Measurements from ENCODE around the gene AMBRA1.

Gene AMBRA1

DNA sequence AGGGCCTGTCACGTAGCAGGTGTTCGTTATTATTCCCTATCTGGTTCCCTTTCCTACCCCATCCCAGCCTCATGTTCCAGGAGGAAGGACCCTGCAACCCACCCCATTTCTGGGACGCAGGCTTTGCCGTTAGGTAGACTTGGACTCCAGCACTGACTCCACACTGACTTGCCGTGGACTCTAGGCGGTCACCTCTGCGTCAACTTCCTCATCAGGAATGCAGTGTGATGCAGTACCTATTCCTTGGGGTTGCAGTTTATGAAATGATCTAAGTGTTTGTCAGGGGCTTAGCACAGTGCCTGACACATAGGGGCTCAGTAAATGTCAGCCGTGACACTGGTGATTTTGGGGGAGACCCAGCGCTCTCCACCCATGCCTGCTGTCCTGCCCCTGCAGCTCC is 229.8 kb downstream of the AMBRA1 start:
- no peak for DNase-seq

DNA sequence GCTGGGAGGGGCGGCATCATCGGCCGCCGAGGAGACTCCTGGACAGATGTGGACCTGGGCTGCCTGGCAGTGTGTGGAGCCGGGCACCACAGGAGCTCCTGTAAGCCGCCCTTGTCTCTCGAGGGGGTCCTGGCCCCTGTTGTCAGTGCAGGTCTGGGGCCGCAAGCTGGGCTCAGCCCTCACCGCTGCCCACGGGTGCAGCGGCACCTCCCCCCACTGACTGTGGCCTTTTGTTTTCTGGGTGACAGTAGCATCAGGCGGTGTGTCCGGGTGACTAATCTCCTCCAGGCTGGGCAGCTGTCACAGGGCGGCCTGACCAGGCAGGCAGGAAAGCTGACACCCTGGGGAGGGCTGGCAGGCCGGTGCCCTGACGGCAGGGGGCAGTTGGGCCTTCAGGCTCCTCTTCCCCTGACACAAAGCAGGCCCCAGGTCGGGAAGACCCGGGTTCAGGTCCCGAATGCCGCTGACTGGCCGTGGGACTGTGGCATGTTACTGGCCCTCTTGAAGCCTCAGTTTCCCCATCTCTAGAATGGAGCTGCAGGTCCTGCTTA is 230.3 kb downstream of the AMBRA1 start:
- DNase-seq = no peak

DNA sequence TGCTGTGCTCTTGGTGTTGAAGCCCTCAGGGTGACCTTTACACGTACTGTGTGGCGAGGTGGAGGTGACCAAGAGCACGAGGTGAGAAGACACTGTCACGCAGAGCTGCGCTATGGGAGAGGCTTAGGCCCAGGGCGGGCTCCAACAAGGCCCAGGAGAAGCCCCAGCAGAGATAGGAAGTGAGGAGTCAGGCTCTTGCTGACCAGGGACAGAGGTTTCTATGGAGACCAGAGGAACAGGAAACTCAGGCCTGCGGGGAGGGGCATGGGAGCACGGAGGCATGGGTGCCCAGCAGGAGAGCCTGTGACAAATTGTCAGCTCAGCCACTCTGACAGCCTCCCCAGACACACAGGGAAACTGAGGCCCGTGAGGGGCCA is 230.8 kb downstream of the AMBRA1 start:
- DNase-seq = no peak

DNA sequence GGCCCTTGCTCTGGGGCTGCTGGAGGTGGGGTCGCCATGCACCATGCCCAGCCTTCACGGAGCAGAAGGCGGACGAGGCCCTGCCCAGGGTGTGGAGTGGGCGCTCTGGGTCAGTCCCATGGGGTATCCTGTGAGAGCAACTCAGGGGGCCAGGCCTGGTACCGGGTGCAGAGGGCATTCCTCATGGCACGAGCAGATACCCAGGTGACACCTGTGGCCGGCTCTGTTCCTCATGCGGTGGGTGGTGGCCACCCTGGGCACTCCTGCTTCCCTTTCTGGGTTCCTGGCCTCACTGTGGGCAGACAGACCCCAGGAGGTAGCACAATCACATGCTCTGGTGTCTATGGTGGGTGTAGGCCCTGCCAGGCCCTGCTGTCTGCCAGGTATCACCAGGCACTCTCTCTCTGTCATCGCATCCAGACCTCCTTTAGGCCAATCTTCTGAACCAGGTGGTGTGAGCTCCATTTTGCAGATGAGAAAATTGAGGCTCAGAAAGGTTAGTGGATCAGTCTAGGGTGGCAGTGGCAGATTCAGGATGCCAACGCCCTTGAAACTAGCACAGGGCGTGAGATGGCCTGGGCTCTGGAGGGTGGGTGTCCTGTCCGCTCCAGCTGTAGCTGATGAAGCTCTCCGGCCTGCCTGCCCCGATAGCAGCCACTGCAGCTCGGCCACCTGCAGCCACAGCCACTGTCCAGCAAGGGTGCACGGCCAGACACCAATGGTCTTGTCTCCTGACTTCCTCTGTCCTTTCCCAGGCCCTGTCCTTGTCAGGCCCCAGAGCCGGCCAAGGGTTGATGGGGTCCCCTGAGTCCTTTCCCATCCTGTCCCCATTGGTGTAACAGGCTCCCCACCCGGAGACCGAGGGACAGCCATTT is 231.4 kb downstream of the AMBRA1 start:
- DNase-seq = no peak

DNA sequence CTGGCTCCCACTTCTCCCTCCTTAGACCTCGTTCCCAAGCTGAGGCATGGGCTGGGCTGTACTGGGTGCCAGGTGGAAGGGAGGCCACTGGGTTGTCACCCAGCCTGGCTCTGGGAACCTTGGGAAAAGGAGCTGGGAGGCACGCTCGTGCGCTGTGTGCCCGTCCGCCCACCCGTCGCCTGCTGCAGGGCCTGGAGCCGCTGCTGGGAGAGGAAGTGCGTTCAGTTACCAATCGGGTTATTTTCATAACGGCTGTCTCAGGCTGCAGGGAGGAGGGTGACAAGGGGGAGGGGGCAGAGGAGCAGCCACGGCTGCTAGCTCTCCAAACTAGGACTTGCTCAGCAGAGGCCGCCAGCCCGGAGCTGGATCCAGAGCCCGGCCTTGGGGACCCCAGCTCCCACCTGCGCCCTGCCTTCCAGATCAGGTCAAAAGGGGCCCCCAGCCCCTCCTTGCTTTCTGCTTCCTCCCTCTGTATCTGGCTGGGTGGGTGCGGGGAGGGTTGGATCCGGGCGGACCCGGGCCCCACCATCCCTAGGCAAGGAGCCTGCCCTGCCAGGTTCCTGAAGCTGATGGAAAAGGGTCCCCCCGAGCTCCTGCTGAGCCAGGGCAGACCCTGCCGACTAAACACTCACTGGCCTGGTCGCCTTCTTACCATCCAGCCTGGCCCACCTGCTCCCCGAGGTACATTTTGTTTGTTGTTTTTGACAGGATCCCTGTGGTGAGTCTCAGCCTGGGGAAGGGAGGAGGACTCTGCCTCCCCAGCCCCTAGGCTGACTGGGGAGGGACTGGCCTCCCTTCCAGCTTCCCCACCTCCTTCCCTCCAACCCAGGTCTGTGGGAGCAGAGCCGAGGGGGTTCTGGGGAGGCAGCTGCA is 232.3 kb downstream of the AMBRA1 start:
- peak in 4 of 5 experiments; percentile 44 to 89 (median 47) for DNase-seq

DNA sequence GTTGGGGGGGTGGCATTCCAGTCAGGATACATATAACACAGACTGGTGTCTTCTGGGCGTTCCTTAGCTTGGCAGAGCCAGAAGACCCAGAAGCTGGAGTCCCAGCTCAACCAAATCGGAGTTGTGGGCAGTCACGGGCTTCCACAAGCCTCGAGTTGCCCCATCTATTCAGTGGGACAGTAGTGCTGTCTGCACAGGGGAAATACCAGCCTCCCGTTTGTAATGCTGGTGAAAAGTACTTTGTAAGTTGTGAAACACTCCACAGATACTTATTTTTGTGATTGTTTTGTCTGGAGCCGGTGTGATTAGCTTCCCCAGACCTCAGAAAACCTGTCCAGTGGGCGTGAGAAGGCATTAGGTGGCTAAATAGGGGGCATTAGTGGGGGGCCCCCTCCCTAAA is 232.9 kb downstream of the AMBRA1 start:
- no peak for DNase-seq

DNA sequence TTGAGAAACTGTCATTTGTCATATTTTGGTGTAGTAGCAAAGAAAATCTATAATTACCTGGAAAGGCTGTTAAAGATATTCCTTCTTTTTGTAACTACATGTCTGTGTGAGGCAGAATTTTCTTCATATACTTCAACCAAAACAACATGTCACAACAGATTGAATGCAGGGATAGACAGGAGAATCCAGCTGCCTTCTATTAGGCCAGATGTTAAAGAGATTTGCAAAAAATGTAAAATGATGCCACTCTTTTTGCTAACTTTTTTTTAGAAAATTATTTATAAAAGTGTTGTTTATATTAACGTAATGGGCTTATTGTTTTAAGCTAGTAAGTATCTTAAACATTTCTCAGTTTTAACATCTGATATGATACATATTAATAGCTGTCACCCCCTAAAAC is 233.9 kb downstream of the AMBRA1 start:
- DNase-seq = no peak

DNA sequence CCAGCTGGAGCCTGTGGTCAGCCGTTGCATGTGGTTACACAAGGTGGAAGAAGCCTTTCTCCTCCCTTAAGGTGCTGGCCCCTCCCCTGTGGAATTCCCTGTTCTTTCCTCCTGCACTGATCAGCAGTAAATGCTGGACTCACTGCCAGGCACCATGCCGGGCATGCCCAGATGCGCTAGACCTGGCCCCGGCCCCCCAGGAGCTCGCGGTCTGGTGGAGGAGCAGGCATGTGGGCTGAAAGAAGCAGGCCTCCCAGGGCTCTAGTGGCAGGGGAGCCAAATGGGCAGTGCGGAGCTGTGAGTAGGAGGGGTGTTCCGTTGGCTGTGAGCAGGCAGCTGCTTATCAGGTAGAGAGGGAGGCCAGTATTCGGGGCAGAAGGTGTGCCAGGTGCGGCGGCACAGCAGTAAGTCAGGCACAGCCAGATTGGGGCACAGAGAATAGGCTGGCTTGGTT is 236.3 kb downstream of the AMBRA1 start:
- DNase-seq = no peak

DNA sequence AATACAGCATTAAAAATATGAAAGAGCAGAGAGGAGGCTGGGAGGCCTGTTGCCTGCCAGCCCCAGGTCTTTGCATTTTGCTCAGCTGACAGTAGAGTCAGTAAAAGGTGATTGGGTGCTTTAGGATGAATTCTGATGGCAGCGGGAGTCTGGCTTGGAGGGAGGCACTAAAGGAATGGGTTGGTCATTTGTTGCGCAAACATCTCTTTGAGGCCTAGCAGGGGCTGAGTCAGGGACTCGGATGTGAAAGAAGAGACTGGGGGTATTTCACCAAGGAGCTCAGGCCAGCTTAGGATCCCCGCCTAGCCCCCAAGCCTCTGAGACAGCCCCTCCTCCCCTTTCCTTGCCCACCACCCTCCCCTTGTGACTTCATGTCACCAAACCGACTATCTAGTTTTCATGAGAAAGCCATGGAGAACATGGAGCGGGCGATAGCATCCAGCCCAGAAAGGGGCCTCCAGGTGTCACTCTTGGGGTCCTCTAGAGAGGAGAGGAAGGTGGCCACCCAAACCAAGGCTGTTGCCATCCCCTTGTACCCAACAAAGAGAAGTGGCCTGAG is 236.8 kb downstream of the AMBRA1 start:
- no peak for DNase-seq

DNA sequence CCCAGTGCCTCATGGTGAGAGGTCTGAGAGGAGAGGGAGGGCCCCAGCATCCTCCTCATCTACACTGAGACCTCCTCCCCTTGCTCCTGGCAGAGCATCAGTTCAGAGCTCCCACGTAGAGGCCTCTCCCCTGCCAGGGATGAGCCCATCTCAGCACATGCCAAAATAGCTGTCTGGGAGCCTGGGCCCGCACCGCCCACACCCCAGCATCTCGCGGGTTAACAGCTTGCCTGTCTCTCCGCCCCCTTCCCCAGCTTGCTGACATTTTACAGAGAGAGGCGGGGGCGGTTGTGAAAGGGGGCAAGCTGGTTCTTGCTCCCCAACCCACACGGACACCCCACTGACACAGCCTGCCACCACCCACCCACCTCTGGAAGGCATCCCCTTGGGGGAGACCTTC is 240.1 kb downstream of the AMBRA1 start:
- DNase-seq = no peak

DNA sequence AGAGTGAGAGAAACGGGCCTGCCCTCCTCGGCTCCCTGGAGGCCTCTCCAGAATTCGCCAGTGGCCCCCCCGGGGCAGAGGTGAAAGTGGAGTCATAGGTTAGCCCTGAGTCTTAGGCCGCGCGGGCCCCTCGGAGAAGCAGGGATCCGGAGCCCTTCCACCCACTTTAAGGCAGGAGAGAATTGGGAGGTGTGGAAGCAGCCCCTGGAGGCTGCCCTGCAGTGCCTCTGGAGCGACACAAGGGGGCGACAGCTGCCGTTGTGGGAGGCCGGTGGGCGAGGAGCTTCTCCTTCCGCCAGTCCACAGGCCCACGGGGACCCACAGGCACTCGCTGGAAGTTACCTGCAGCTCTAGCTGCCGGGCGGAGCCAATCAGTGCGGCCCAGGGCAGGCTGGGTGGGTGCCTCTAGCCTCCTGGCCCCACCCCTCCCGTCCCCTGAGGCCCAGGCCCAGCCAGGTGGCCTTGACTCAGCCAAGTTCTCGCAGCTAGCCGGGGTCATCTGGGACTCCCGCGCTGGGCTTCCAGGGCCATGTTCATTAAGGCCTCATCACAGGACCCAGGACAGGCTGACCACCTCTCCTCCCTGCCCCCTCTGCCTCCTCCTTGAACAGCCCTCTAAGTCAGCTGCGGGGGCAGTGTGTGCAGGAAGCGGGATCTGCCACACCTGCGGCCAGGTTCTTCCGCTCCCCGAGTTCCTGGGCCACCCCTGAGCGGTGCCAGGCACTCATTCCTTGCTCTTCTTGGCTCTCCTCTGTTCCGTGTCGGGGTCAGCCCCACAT is 241.6 kb downstream of the AMBRA1 start:
- DNase-seq = peak; percentile 62 to 89 (median 72)

DNA sequence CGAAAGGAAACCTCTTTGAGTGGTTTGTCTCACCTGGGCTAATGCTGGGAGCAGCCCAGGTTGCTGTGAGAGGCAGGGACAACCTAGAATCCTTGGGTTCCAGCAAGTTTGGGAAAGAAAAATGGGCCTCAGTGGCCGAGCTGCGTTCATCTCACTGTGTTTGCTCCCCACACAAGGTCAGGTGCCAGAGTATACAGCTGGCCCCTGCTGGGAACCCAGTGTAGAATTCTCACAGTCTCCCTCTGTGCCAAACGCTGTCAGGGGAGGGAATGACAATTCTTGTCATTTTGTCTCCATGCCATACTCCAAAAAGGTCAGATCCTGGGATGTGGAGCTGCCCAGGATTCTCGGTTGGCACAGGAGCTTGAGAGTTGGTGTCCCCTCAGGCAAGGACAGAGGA is 242.2 kb downstream of the AMBRA1 start:
- no peak for DNase-seq

DNA sequence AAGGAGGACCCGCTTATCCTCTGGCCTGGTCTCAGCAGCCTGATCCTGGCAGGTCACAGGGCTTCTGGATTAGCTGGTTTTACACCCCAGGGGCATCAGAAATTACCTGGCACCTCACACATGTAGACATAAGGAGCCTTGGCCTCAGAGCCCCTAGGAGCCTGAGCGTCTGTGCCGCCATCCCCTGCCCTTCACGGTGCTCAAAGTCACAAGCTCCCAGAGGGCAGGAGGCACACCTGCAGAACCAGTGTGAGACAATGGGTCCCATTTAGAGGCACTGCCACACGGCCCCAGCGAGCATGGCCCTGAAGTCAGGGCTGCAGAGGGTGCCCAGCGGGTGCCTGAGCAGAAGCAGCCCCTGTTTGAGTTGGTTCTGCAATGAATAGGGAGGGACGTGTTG is 242.7 kb downstream of the AMBRA1 start:
- DNase-seq = no peak

DNA sequence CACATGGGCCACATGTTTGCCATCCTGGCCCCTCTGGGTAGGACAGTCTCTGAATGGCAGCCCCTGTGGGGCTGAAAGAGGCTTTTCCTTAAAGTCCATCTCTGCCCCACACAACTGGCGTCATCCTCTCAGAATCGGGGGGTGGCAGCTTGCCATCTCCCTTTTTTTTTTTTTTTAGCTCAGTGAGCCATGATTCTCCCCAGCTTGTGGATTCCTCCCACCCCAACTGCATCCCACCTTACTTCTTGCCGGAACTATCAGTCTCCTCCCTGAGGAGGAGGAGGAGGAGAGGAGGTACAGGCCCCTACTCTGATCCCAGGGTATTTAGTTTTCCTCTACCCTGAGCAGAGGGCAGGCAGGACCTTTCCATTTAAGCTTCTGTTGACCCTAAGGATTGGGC is 243.1 kb downstream of the AMBRA1 start:
- no peak for DNase-seq

DNA sequence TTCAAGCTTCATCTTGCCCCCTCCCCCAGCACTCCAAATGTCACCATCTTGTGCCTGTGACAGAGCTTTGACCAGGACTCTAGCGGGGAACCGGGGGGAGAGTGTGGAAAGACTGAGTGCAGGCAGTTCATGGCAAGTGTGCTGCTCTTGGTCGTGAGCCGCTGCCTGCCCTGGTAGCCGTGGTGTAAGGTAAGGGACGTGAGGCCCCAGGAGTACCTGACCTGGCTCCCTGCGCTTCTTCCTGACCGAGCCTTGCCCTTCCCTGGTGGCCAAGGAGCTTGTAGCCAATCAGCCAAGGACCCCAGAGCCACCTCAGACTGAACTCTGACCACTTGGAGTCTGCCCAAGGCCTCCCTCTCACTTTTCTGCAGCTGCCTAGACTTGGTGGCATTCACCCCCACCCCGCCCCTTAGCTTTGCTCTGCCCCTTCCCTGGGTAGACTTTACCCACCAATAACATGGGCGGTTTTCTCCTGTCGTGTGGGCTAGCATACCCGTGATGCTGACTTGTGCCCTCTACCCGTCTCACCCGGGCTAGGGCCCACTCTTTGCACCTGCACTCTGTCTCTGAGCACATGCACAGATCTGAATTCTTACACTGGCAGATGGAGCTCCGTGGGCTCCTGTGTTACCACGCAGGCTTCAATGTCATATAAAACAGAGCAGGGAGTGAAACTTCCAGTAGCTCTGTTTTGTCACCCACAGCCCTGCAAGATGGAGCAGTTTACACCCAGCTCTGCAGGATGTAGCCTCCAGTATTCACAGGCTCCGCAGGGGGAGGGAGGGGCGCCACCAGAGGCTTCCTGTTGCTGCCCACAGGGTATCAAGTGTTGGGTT is 245.0 kb downstream of the AMBRA1 start:
- peak in 3 of 5 experiments; percentile 32 to 90 (median 75) for DNase-seq

DNA sequence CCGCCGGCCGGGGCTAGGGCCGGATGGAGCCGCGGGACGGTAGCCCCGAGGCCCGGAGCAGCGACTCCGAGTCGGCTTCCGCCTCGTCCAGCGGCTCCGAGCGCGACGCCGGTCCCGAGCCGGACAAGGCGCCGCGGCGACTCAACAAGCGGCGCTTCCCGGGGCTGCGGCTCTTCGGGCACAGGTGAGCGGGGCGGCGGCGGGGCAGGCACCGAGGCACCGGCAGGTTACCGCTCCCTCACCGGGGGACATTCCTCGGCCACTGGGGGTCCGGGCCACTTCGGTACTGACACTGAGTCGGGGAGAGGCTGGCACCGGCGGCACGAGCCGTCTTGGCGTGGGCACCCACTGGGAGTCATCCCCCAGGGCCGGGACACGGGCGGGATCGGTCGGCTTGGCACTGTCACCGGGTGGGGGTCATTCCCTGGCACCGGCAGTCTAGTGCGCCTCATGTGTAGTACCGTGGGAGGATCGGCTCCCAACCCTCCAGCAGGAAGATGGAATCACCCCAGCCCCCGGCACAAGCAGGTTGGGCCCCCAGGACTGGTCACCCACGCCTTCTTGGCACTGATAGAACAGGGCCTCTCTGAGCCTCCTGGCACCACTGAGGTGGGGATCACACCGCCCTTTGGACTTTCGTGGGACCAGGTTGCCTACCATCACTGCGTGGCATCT is 246.0 kb downstream of the AMBRA1 start:
- no peak for DNase-seq

DNA sequence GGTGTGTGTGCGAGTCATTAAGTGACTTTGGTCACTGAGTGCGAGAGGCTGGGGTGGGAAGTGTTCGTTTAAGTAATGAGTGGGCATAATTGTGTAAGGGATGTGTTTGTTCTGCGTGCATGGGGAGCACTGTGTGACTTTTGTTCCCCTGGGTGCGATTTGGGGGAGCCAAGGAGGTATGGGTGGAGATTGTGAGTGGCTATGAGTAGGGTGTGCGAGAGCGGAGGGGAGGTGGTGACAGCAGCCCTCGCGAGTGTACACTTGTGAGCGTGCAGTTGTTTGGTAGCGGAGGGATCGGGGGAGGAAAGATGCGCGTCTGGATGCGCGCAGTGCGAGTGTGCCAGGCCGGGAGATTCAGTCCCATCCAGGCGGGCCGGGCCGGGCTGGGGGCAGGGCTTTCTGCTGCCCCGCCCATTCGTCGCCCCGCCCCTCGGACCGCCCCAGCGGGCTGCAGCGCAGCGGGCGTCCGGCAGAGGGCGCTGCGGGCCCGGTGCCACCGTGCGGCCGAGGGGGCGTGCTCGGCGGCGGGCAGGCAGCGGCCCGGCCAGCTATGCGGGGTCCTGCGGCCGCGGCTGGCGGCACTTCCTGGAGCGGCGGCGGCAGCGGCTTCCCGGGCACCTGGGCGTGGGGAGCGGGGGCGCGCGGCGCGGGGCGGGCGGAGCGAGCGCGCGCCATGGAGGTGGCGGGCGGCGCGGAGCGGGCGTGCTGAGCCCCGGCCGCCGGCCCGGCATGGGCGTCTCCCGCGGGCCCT is 246.8 kb downstream of the AMBRA1 start, which contains the start of gene DGKZ:
DGKZ (plus strand) TSS at position 578 of the 751 bp plus-strand sequence. CDS start 197 bp downstream, outside the sequence.
- DNase-seq = peak; percentile 83 to 94 (median 87)
